Endometrial microvascular endothelial cells (primary cell): ENCODE measurements around the gene CEP104. TPM values are rescaled to one million over a fixed set of nuclear protein-coding genes. Genes with fewer than 3 reads are reported as not detected.

Experiments used
- in situ Hi-C: cut with HindIII; loops from 2 replicates; pipeline ENCODE4 v1.10.0; 2017; ENCODE audit warnings: low sequenced_read_pairs, low pct_unique_long_range_greater_than_20kb; ENCODE audit errors: inconsistent ontology term
- total RNA-seq: library from RNA; depleted of rRNA; stranded (reverse); fragments of >200 nt; gene quantifications from one replicate; pipeline ENCODE4 v1.2.3, GENCODE V29; 2015; ENCODE audit errors: inconsistent ontology term

The CEP104 gene
- total RNA-seq, 1 donor from 2014 or later = 25.3 TPM

DNA sequence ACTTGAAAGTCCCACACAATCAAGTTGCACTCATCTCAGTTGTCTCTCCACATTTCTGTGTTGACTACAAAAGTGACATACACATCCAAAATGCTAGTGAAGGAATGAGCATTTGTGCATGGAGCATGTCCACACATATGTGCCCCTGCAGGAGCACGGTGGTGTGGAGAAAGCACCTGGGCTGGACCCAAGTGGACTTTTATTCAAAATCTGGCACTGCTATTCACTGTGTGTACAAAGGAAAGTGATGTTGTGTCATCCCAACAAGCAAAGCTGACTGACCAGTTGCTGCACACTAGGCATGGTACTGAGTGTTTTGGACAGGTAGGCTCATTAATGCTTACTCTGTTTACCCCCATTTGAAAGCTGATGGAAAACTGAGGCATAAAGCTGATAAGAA, 19.3 kb downstream of the CEP104 start:
- in situ Hi-C loops = no loop called here

DNA sequence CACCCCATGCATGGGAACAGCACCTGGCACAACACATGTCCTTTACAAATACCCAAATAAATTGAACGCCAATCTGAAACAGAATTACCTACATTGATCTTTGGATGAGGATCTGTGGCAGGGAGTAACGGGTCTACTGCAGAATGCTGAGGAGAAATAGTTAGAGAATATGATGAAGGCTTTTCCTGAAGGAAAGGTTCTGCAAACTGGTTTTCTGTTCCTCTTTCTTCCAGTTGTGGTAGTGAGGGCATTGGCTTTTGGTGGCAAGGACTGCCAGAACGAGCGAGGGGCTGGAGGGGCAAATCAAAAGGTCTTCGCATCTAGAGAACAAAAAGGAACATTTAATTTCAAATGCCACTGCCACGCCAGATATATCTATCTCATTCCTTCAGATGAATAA, 19.8 kb downstream of the CEP104 start:
- in situ Hi-C loops = no loop called here

DNA sequence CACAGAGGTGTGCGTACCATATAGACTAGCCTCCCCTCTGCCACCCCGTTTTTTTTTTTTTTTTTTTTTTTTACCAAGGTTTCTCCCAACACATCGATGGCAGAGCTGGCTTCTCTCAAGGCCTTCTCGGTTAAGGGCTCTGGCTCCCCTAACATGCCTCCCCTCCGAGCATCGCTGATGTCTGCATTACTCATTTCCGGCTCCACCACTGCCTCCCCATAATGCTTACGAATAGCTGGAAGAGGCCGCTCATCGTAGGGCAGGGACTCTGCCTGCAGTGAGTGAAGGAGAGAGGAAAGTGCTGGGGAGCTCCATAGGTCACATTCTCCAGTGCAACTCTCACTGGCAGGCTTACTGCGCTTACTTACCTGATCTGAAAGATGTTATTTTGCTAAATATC, 20.6 kb downstream of the CEP104 start:
- in situ Hi-C loops = no loop called here

DNA sequence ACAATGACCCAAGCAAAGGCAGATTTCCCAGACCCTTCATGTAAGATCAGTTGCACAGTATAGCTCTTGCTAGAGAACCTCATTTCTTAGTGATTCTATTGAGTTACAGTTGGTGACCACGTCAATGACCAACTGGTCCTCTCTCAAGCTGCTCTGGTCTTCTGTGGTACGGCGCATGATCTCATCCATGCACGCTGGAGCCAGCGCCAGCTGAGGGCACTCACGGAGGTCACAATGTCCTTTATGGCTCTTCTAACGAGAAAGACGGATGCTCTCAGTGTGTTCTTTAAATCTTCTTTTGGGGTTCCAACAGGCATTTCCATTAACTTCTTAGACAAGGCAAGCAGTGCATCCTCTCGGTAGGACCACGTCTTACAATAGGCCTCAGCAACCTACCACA, 22.3 kb downstream of the CEP104 start:
- in situ Hi-C loops = no loop called here

DNA sequence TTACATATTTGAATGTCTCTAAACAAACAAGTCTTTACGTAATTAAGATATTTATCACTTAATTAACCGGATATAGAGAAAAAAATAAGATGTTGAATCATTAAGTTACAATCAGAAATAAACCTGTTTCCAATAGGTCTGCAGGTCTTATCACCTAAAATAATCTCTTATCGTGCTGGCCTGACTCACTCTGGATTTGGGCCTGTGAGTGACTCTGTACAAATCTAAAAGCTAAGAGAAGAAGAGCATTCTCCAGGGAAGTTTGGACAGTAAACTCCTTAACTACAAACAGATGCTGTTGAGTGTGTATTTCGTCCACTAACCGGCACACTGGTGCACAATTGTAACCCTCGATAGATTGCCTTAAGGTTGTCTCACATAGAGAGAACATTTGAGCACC, 25.3 kb downstream of the CEP104 start:
- in situ Hi-C loops = no loop called here

DNA sequence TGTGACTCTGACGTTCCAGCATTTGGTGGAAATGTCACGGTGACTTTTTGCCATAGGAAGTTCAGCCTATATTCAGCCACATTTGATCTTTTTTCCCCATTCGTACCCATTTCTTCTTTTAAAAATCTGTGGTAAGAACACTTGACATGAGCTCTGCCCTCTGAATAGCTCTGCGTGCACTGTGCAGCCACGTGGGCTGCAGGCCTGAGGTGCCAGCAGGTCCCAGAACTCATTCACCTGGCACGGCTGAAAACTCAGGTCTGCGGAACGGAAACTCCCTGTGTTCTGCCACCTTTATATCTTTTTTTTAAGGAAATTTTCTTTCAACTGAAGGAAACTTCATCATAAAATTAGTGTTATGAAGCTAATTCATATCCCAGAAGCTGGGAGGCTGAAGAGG, 28.6 kb downstream of the CEP104 start:
- in situ Hi-C loops = no loop called here

DNA sequence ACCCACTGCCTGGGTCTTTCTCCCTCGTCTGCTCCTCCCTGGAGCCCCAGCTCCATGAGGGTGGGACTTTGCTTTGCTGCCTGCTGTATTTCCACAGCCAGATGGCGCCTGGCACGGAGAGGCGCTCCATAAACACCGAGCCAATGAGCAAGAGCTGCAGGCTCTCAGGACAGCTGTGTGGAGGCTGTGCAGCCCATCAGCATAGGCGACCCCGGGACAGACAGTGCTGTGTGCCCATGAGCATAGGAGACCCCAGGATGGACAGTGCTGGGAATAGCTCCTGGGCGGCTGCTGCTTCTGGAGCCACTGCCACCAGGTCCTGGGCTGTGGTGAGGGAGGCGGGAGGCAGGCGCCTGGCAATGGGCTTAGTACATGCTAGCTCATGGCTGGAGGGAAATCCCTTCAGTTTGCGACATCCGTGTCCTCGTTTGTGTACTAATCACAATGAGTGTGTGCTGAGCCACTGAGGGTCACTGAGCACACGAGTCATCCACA, 29.2 kb downstream of the CEP104 start:
- in situ Hi-C loops = no loop called here

DNA sequence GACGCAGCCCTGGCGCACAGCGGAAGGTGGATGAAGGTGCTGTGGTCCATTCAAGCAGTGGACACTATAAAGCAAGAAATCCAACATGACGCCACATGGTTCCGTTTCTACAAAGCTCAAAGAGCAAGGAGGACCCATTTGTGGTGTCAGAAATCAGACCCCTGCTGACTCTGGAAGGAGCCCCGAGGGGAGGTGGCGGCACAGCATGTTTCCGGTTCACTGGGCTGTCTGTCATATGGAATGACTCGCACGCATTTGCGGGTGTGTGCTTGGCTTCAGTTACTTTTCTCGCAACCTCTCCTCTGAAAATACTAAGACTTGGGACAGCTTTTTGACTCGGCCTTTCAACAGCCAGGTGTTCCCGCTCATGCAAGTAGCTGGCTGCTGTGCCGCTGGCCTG, 31.7 kb downstream of the CEP104 start:
- in situ Hi-C loops = no loop called here

DNA sequence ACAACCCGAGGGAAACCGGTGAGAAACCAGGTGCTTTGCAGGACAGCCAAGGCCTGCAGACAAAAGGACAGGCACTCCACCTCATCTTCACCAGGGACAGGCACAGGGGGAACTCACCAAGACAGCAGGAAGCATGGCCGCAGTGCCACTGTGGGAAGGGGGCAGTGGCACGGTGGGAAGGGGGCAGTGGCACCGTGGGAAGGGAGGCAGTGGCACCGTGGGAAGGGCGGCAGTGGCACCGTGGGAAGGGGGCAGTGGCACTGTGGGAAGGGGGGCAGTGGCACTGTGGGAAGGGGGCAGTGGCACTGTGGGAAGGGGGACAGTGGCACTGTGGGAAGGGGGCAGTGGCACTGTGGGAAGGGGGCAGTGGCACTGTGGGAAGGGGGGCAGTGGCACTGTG, 32.4 kb downstream of the CEP104 start:
- in situ Hi-C loops = no loop called here

DNA sequence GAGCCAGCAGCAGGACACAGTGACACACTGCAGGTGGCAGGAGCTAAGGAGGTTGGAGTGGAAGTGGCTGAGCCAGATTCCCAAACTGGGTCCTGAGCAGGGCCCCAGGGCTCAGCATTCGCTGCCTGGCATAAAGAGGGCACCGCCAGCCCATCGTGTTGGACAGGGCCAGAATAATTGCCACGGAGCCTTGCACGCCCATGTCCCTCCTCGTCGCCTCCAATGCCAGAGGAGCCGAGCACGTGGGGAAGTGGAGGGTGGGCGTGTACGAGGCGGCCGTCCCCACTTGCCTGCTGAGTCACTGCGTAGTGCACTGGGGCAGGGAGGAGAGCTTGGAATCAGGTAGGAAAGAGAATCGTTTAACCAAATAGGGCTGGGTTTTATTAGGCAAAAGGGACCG, 34.6 kb downstream of the CEP104 start:
- in situ Hi-C loops = no loop called here

DNA sequence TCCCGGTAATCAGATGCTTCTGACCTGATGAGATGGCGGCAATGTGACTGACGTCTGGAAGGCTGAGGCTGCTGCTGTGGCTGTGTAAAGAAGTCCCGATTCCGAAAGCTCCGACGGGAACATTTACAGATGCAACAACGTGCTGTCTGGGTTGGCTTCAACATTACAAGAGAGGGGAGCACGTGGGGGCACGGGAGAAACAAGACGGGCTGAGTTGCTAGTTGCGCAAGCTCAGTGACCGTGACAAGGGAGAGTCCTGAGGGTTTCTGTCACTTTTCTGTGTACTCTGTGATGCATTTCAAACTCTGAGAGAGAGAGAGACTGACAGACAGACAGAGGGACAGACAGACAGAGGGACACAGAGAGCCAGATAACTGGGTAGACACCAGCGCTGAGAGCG, 35.1 kb downstream of the CEP104 start:
- in situ Hi-C loops = no loop called here

DNA sequence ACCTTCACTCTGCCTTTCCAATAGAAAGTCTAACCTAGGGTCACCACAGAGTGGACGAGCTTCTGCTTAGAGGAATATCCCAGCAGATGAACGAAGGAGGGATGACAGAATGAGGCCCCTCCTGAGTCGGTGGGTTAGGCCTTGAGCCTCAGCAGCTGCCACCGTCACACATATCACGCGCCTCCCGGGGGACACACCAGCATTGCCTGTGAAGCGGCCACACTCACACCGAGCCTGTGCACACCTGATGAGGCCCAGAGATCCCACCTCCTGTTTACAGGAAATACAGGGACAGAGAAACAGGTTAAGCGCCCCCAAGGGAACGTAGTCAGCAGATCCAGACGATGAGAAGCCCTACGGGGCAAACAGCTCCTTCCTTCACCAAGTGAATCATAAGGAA, 35.6 kb downstream of the CEP104 start:
- in situ Hi-C loops = no loop called here

DNA sequence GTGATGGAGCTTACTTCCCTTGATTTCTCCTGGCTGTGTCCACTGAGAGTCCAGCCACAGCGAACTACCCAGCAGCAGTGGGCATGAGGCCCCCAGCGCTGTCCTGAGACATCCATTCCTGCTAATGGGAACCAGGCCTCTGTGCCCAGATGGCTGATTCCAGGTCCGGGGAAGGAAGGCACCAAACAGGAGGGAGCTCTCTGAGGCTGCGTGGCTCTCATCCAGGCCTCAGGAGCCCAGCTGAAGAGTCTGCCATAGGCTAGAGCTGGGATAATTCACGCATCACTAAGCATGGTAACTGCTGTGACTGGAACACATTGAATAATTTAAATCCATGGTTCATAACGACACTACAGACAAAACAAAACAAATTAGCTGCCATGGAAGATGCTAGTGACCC, 36.0 kb downstream of the CEP104 start:
- in situ Hi-C loops = no loop called here

DNA sequence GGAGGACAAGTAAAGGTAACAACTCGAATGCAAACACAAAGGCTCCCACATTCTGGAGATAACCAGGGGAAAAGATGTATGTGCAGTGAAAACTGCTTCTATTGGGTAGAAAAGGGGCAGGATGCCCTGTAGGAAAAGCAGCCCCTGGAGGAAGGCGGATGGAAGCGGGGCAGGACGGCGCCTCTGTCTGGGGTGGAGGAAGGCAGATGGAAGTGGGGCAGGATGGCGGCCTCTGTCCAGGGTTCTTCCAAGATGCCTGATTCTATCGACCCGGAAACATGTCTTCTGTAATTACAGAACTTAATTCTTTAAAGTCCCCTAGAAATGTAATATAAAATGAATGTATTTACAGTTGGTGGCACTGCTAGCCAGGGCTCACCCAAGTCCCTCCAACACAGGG, 36.7 kb downstream of the CEP104 start:
- in situ Hi-C loops = no loop called here

DNA sequence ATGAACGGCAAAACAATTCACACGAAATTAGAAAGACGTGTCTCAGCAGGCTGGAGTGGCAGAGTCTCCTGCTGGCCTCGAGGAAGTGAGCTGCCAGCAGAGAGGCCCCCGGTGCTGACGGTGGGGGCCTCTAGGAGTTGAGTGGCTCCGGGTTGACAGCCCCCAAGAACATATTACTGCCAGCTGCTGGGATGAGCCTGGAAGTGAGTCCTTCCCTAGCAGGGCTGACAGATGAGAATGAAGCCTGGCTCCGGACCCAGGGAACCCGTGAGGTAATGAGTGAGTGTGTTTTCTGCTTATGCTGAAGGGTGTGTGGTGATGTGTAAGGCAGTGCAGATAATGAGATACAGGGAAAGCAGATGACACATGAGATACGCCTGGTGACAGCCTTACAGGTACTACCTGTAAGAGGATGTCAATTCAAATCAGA, 37.2 kb downstream of the CEP104 start:
- in situ Hi-C loops = no loop called here

DNA sequence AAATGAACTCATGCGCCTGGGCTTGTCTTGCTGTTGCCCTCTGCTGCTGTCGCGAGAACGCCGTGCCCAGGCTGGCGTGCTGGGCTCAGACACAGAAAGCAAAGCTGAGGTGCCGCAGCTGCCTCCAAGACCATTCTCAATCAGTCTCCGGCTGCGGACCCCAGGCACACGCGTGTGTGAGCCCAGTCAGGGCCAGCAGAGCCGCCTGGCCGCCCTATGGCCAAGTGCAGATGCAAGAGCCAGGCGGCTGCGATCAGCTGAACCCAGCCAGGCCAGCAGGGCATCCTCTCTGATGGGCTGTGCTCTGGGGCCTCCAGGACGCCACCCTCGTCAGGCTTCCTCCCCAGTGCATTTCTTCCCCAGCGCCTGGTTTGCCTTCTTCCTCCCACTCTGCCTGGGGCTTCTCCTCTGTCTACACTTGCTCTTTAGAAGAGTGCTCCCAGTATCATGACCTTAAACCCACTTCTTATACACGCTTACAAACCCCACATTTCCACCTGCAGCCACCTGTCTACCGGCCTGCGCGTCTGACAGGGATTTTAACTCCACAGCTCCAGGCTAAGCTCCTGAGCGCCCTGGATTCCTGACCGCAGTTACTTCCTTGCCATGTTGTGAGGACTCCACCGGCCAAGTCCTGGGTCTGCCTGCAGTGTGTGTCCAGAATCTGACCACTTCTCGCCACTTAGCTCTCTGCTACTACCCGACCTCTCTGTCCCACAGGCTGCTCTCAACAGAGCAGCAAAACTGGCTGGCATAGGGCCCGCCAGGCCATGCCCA, 39.0 kb downstream of the CEP104 start:
- in situ Hi-C loops = no loop called here

DNA sequence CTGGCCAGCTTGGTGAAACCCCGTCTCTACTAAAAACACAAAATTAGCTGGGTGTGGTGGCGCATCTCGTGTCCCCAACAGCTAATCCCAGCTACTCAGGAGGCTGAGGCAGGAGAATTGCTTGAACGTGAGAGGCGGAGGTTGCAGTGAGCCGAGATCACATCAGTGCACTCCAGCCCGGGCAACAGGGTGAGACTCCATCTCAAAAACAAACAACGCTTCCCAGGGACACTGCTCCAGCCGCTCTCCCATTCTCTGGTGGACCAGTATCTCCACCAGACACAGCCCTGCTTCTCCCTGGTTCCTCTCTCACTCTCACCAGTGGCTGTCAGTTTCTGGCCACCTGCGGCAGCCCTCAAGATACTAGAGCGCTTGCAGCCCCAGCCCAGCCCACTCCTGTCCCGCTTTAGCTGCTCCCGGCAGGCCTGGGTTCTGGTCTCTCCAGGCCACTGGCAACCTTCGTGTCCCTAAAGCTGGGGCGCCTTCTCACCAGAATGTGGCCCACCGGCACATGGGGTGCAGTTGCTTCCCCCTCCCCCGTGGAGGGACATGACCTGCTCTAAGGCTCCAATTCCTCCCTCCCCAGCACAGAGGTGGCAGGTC, 39.8 kb downstream of the CEP104 start:
- in situ Hi-C loops = no loop called here

DNA sequence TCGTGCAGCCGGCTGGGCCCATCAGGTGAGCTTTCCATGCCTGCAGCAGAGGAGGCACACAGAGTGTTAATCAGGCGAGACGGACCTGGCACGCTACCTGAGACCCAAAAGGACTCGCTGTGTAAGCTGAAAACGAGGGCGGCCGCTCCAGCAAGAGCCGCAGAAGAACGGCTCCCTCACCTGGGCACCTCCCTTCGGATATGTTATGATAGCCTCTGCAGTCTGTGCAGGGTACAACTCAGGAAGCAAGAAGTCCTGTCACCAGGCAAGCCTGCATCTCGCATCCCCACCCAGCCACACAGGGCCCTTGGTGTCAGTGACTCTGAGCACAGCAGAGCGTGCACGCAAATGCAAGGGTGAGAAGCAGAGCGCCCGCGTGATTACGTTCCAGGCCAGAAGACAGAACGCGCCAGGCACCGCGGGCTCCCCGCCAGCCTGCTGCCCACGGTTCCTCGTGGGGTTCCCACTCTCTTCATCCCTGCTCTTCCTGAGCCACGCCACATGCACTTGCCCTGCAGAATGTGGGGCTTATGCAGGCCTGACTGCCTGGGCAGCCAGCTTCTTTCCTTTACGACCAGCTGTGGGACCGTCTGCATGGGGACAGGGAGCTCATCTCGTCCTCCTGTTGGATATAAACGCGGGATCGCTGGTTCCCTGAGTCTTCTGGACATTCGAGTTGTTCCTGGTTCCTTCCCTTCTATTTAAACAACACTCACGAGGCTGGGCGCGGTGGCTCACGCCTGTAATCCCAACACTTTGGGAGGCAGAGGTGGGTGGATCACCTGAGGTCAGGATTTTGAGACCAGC, 40.5 kb downstream of the CEP104 start:
- in situ Hi-C loops = no loop called here

DNA sequence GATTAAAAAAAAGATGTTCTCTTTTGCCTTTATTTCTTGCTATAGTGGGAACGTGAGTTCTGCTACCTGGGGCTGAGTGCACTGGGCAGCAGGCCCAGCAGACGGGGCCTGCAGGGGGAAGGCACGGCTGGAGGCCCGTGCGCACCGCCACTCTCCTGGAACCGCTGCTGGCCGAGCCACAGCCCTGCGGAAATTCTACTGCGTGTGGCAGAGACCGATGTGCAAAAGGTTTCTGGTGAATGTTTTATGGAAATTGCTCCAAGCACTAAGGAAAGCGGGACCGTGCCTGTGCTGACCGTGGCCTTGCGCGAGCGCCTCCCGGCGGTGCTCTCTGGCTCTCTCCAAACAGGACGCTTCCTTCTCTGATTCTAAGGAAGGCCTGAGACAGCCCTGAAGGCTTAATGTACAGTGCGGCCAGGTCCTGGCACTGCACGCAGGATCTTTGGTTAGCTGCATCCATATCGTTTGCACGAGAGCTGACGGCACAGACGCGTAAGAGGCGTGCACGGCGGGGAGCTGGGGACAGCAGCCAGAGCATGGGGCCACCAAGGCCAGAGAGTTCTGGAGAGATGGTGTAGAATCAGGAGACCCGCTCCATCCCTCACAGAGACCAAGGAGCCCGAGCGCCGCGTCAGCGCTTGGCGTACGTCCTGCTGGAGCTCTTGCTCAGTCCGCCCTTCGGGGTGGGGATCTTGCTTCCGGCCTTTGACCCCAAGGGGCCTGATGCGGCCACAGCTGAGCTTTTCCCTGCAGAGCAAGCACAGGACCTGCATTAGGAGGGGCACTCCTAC, 42.0 kb downstream of the CEP104 start:
- in situ Hi-C loops = no loop called here
